Fibroblast of lung (primary cell): ENCODE data around the gene CHST12.

ENCODE experiments used
- CTCF ChIP-seq, 2 donors: IDR thresholded peaks in 1 of 2; conservative IDR thresholded peaks in 1 of 2; 1 replicate in 1 of 2; 2 replicates in 1 of 2; pipeline ENCODE4 v1.5.1; 2011 to 2012; ENCODE audit warnings: low read length in 2 of 2, control low read depth in 1 of 2, inconsistent platforms in 1 of 2, low read depth in 1 of 2, mild to moderate bottlenecking in 1 of 2
- EZH2 ChIP-seq: IDR thresholded peaks from 2 replicates; pipeline ENCODE4 v1.5.1; 2012; ENCODE audit warnings: low read length, control low read depth, mild to moderate bottlenecking; ENCODE audit errors: missing control alignments

GRCh38 chr7:2474224-2474623 is 70.8 kb downstream of the CHST12 start:
- no peak for TF ChIP-seq EZH2
- TF ChIP-seq CTCF (conservative IDR thresholded peaks at IDR 0.05 in 1 of 2, IDR thresholded peaks at IDR 0.05 in 1 of 2; ENCODE audit: low read depth in 1 of 2, low read length in 2 of 2) = no peak
